ENCODE results near the gene METTL26.

- no peak for TF ChIP-seq CTCF (conservative IDR thresholded peaks at IDR 0.05; ENCODE audit: low read depth, low read length)
- TF ChIP-seq BHLHE40 (IDR thresholded peaks at IDR 0.05; ENCODE audit: low read depth, low read length), result no peak
- TF ChIP-seq MAZ (IDR thresholded peaks at IDR 0.05; ENCODE audit: borderline replicate concordance, low read depth, low read length), result no peak
- TF ChIP-seq RFX5 (IDR thresholded peaks at IDR 0.05; ENCODE audit: low read depth, low read length), result no peak
- no peak for TF ChIP-seq USF2 (IDR thresholded peaks at IDR 0.05; ENCODE audit: low read depth, low read length)
- no peak for TF ChIP-seq CHD1 (IDR thresholded peaks at IDR 0.05; ENCODE audit: low read depth, low read length)
- TF ChIP-seq CEBPB (IDR thresholded peaks at IDR 0.05; ENCODE audit: low read depth, low read length), result no peak
- no peak for TF ChIP-seq RCOR1 (IDR thresholded peaks at IDR 0.05; ENCODE audit: insufficient replicate concordance, low read length)
These were observed 35.3 kb downstream of the METTL26 start for GRCh38 chr16:600781-601180.

Measured in IMR-90 (cell line).